DMS79 treated with DMSO at 0.1 percent for 48 hours (cell line): ENCODE measurements around the gene ZFAND5.

Experiments used
- DNase-seq: peaks from one replicate; lab custom pipeline; 2025; lab: John Stamatoyannopoulos, UW

Gene ZFAND5

GRCh38 chr9:72322678-72323077 lies 42.3 kb downstream of the ZFAND5 start:
- no peak for DNase-seq

- DNase-seq, result no peak
Observed at GRCh38 chr9:72322259-72322658, 42.7 kb downstream of the ZFAND5 start.

DNA sequence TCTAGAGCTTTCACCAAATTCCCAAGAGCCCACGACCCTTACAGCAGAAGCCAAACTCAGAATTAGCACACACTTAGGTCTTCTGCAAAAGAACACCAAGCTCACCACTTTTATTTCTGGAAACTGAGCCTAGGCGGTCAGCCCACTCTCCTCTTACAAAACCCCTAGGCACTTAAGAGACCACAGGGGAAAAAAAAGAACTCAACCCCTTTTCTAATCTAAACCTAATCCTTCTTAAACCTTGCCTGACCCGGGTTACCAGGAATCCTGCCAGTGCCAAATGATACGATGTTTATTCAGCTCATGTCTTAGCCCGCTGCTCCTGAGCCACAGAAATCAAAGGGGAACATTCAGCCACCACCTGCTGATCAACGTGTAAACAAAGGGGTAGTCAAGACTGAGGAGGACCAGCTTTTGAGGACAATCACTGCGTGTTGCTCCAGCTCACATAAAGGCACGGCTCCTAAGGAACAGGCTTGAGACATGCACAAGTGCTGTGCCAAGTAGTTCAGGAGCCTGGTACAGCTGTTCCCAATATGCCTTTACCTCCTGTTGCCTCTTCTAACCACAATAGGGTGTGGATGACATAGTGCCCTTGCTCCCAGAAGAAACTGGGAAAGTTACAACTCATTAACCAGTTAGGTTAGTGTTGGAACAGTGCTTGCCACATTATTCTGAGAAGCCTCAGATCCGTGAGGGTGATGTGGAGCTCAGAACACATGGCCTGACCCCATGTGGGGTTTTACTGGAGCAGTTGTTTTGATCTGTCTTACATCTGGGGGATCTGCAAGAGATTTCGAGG lies 49.3 kb downstream of the ZFAND5 start:
- peak; percentile 80 for DNase-seq

DNA sequence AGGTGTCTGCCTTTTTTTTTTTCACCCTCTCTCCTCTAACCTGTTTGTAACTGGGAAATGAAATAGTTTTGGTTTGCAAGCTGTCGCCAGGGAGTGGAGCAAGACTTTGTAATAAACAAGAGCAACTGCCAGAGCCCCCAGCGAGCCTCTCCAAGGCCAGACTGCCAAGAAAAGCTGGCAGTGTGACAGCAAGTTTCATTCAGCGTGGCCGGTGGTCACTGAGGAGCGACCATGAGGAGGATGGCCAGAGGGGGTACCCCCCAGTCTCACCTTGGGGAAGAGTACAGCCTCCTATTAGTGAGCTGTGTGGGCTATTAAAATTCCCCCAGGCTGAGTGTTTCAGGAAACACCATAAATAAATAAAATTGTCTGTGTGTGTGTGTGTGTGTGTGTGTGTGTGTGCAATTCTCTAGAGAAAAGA lies 49.9 kb downstream of the ZFAND5 start:
- peak; percentile 70 for DNase-seq

DNA sequence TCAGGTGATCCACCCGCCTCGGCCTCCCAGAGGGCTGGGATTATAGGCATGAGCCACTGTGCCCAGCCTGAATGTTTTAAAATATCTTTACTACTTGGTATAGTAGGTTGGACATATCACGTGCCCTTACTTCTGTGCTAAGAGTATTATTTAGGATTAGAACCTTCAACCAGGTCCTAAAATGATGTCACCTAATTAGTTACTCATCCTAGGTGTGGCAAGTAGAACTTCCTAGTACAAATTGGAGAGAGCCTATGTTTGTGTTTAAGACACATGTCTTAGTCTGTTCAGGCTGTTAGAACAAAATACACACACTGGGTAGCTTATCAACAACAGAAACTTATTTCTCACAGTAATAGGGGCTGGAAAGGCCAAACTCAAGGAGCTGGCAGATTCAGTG lies 51.5 kb downstream of the ZFAND5 start:
- DNase-seq, result no peak

- DNase-seq, result no peak
Observed at GRCh38 chr9:72312386-72312987, 52.5 kb downstream of the ZFAND5 start.

- no peak for DNase-seq
Observed at GRCh38 chr9:72309364-72310133, 55.5 kb downstream of the ZFAND5 start.

DNA sequence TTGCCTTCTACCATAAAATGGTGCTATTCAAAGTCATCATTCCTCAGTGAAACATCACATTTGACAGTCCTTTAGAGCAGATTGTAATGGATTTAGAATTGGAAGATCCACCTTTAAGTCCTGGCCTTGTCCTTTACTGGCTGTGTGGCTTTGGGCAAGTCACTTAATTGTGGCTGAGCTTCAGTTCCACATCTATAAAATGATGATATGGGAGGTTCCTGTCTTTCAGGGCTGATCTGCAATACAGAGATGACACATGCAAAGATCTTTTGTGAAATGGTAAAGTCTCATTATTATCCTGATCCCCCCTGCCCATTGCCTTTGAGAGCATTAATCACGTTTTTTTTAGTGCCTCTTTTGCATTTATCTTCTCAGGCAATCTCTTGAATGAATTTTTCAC lies 58.2 kb downstream of the ZFAND5 start:
- DNase-seq, result no peak

DNA sequence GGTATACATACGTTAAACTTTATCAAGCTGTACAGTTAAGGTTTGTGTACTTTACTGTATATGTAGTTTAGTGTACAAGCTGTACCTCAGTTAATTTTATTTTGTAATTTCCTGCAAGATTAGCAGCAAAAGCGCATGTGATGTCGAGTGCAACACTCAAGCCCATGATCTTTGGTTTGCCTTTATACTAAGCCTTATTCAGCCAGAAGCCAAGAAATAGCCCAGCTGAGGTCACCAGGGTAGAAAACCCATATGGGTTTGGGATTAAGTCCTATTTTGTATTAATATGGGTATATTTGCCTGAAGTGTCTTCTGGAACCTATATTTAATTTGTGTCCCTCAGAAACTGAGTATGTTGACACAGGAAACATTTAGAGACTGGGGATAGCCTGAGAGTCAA lies 59.3 kb downstream of the ZFAND5 start:
- no peak for DNase-seq

GRCh38 chr9:72305102-72305546 lies 59.9 kb downstream of the ZFAND5 start:
- no peak for DNase-seq

GRCh38 chr9:72304538-72304937 lies 60.5 kb downstream of the ZFAND5 start:
- DNase-seq, result no peak
